ENCODE results near the gene POLR2A.
"Not testable (repeated sequence)": the region's sequence is repeated elsewhere in the genome, so short reads cannot be mapped to it uniquely, and the experiment has no call there.

The POLR2A gene

DNA sequence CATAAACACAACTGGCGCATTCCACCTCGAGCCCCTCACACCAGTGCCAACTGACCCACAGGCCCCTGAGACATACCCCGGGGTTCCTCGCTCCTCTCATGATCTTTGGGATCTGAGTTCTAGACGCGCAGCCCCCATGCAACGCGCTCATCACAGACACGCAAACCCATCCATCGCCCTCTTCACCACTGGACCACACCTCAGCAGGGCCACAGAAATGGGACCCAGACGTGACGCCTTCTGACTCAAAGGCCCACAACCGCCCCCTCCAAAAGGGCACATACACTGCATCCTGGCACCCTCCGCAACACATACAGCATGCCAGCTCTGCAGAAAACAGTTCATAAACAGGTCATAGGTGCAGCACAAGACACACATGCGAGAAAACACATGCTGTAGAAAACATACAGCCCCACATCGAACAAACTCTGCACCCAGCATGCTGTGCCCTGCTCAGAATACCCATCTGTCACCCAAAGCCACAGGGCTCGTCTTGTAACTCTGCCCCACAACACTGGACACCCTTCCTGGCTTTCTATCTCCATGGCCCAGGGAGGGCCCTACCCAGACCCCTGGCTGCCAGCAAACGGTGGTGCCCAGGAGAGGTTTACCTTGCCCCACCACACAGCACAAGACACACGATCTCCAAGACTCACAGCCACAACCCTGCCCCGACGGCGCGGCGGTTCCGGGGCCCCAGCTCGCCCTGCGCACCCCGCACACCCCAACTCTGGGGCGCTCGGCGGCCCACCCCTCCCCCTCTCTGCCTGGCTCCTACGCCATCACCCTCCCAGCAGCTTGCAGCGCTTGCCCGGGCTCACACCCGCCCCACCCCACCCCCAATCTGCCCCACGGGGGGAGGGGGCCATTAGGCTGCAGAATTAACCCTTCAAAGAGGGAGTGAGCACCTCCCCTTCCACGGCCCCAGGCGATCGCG lies 5.6 kb upstream of the POLR2A start:
- DNase-seq (ENCODE audit: low read depth) = peak; percentile 48

DNA sequence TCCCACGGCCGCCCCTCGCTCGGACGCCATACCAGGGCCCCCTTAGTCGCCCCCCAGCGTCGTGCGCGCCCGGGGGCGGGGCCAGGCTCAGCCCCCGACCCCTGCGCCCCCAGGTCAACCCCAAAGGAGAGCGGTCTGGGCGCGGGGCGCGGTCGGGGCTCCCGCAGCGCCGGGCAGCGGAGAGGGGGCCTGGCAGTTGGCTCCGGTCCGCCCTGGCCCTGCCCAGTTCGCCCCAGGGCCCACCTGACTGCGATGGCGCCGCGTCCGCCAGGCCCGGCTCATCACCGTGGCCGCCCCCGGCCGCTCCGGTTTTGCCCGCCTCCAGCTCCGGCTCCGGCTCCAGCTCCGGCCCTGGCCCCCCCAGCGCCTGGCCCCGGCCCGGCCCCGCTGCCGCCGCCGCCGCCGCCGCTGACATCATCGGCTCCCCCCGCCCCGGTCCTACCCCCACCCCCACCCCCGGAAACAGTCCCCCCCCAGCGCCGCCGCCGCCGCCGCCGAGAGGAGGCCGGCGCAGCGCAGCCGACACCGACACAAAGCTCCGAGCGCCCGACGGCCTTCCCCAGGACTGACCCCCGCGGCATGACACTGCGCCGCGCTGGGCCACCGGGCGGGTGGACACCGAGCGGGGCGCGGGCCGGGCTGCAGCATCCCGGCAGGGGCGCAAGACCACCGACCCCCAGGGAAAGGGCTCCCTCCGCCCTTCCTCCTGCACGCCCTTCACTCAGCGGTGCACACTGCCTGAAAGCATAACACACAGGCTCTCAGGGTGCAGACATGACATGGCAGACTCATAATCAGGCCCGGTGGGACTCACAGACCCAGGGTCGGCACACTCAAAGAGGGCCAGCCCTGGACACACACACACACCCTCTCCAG lies 4.7 kb upstream of the POLR2A start, which contains the start of gene ZBTB4:
TSS of gene ZBTB4 (minus strand) at position 419 of the 876 bp plus-strand sequence. CDS start 12,830 bp downstream, outside the sequence.
- DNase-seq (ENCODE audit: low read depth) = peak; percentile 58

DNA sequence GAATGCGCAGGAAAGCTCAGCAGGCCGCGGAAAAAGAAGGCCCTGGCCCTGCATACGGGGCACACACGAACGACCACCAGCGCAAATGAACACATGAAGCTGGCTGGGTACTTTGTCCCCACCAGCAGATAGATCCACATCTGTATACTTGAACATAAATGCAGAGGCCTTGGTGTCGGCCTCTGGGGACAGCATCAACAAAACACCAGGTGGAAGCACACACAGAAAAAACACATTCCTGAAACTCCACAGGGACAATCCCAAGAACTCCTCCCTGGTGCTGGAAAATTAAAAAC lies 4.1 kb upstream of the POLR2A start:
- no peak for DNase-seq (ENCODE audit: low read depth)

DNA sequence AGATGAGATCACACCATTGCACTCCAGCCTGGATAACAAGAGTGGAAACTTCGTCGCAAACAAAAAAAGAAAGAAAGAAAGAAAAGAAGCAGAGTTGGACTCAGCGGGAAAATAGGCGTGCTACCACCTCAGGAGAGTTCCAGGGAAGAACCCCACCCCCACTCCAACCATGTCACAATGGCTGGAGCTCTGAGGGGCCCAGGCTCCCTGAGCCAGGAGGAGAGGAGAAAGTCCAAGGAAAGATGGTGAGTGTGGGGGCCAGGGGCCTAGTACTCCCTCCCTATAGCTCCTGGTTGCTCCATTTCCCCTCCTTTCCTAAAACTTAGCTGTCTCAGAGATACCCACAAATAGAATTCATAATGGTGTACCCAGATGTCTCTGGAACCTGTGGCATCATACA lies 2.9 kb upstream of the POLR2A start, which contains the start of gene SLC35G6:
TSS of gene SLC35G6 (plus strand) at position 172 of the 400 bp plus-strand sequence. CDS start at position 243, 71 bp downstream.
- DNase-seq (ENCODE audit: low read depth) = not testable (repeated sequence)

DNA sequence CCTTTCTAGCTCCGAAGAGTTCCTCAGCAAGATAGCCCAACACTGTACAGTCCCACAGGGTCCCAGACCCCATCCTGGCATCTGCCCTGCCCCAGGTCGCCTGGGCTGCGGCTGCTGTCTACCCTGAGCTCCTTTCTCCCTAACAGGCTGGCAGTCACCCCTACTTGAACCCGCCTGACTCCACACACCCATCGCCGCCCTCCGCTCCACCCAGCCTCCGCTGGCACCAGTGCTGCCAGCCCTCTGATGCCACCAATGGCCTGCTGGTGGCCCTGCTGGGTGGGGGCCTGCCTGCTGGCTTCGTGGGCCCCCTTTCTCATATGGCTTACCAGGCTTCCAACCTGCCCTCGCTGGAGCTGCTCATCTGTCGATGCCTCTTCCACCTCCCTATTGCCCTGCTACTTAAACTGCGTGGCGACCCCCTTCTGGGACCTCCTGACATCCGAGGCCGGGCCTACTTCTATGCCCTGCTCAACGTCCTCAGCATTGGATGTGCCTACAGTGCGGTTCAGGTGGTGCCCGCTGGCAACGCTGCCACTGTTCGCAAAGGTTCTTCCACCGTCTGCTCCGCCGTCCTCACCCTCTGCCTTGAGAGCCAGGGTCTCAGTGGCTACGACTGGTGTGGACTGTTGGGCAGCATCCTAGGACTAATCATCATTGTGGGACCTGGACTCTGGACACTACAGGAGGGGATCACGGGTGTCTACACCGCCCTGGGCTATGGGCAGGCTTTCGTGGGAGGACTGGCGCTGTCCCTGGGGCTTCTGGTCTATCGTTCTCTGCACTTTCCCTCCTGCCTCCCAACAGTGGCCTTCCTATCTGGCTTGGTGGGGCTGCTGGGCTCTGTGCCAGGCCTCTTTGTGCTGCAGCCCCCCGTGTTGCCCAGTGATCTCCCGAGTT lies 2.1 kb upstream of the POLR2A start:
- not testable (repeated sequence) for DNase-seq (ENCODE audit: low read depth)

DNA sequence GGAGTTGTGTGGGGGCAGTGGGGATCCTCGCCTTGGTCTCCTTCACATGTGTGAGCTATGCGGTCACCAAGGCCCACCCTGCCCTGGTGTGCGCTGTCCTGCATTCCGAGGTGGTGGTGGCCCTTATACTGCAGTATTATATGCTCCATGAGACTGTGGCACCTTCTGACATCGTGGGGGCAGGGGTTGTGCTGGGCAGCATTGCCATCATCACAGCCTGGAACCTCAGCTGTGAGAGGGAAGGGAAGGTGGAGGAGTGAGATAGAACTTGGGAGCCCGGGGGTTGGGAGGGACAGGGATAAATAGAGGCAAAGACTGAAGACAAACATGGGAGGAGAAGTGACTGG lies 1.5 kb upstream of the POLR2A start:
- DNase-seq (ENCODE audit: low read depth) = not testable (repeated sequence)

DNA sequence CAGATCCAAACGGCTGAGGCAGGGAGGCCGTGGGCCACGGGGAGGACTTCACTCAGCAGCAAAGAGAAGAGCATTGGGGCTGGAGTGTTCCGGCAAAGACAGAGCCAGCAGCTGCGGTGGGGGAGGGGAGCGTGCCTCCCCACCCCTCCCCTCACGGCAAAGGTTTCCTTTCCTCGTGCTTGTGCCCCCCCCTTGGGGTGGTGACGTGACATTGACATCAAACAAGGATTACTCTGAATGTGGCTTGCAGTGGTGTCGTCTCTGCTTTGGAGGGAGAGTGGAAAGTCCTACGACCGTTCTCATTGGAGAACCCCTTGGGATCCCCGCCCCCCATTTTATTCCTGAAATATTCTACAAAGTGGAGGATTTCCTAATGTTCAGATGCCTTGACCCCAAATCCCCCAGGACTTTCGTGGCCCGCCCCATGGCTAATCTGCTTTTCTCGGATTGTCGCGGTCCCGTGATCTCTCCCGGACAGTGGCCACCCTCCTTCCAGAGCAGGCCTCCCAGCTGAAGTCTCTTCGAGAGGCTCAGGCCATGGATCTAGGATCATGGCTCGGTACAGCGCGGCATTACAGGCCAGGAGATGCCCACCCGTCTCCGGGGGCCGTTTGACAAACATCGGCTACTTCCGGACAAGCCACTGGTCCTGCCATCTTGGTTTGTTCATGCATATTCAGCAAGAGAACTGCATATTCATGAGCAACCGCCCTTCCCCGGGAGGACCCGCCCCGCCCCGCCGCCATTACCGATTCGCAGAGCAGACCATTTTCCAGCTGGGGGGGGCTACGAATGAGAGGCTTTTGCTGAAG lies 705 bp upstream of the POLR2A start:
- peak; percentile 82 for DNase-seq (ENCODE audit: low read depth)

DNA sequence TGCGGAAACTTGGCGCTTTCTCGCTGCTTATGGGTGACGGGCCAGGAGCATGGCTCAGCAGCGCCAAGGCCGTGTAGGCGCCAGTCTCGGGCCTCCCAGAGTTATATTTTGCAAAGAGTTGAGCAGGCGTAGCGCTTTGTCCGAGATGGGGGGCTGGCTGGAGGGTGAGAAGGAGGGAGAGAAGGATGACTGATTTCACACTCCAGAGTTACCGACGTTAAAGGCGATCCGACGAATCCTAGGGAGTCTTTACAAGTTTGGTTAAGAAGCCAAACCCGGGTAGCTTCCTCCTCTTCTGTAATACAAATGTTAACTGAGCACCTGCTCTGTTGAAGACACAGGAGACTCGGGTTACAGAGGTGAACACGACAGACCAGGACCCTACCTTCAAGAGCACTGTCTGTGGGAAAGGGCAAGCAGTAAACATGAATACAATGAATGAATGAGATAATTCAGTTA lies 782 bp downstream of the POLR2A start:
- no peak for DNase-seq (ENCODE audit: low read depth)

DNA sequence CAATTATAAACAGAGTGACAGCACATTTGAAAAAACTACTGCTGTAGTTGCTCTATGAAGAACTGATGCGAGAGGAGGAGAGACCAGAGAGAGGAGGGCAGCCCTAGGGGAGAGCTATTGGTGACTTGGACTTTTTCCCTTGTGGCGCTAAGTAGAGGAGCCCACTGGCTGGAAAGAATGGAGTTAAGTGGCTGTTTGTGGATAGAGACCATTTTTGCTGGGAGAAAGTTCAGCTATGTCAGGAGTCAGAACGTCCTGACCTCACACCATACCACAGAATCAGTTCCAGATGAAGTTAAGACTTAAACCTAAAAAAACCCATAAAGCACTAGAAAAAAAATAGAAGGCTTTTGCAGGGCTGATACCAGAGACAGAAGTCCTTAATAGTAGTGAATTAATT lies 2.0 kb downstream of the POLR2A start:
- no peak for DNase-seq (ENCODE audit: low read depth)

DNA sequence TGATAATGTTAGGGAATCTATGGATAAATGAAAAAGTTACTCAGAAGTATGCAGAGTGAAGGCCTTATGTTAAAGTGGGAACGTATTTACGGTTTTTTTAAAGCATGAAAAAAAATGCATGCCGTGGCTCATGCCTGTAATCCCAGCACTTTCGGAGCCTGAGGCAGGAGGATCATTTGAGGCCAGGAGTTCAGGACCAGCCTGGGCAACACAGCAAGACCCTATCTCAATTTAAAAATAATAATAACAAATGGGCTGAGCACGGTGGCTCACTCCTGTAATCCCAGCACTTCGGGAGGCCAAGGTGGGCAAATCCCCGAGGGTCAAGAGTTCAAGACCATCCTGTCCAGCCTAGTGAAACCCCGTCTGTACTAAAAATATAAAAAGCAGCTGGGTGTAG lies 6.0 kb downstream of the POLR2A start:
- DNase-seq (ENCODE audit: low read depth) = no peak

DNA sequence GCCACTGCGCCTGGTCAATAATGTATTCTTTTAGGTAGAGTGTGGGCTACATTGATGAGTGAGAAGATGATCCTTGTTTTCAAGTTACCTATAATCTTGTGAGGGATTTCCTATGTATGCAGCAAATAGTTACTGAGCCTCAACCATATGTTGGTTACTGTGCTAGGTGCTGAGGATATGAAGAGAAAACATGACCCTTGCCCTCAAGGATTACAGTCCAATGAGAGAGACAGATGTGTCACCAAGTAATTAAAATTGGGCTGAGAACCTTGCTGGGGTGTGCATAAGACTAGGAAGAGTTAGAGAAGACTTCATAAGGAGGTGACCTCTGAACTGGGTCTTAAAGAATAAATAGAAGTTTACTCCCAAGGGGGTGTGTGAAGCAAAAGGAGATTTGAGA lies 7.4 kb downstream of the POLR2A start:
- DNase-seq (ENCODE audit: low read depth) = no peak

DNA sequence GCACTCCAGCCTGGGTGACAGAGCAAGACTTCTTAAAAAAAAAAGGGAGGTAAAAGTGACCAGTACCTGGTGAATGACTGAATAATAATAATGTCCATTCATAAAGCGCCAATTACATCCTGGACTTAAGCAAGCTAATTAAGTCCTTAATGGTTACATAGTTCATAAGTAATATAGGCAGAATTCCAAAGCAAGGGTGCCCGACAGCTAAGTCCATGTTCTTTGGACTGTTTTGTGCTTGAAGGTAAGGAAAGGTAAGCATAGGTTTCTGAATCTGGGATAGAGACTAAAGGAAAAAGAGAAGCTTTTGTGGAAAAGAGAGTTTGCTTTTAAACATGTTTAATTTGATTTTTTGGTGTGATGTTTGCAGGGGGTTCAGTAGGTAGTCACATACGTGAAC lies 9.8 kb downstream of the POLR2A start:
- no peak for DNase-seq (ENCODE audit: low read depth)

DNA sequence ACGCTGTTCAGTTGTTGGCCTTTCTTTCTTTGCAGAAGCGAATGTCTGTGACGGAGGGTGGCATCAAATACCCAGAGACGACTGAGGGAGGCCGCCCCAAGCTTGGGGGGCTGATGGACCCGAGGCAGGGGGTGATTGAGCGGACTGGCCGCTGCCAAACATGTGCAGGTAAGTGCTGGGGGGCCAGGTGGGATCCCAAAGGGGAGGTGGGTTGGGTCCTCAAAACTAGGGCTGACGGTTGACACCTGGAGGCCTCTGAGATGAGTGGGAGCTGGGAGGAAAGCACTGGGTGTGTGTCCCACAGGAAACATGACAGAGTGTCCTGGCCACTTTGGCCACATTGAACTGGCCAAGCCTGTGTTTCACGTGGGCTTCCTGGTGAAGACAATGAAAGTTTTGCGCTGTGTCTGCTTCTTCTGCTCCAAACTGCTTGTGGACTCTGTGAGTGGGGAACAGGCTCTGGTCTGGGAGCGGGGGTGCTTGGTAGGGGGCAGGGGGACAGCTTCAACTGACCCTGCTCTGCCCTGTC lies 11.8 kb downstream of the POLR2A start:
- no peak for DNase-seq (ENCODE audit: low read depth)

DNA sequence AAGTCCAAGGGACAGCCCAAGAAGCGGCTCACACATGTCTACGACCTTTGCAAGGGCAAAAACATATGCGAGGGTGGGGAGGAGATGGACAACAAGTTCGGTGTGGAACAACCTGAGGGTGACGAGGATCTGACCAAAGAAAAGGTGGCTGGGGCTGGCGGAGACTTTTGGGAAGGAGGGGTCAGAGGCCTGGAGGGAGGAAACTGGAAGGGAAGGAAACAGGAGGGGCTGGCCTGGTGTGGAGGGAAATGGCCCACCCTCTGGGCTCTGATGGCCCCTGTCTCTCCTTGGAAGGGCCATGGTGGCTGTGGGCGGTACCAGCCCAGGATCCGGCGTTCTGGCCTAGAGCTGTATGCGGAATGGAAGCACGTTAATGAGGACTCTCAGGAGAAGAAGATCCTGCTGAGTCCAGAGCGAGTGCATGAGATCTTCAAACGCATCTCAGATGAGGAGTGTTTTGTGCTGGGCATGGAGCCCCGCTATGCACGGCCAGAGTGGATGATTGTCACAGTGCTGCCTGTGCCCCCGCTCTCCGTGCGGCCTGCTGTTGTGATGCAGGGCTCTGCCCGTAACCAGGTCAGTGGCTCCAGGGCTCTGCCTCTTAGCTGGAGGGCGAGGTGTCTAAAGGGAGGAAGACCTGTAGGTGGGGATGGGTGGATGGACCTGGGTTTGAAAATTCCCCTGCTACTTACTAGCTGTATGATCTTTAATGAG lies 12.5 kb downstream of the POLR2A start:
- DNase-seq (ENCODE audit: low read depth) = no peak

DNA sequence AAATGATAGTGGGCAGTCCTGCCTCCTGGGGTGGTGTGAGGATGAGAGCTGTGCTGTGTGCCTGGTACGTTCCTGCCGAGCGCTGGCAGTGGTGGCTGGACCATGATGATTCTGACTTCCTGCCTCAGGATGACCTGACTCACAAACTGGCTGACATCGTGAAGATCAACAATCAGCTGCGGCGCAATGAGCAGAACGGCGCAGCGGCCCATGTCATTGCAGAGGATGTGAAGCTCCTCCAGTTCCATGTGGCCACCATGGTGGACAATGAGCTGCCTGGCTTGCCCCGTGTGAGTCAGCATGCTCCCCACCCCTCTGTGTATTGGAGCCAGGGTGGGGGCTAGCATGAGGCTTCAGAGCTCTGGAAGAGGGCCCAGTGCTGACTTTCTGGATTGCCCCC lies 13.1 kb downstream of the POLR2A start:
- no peak for DNase-seq (ENCODE audit: low read depth)

DNA sequence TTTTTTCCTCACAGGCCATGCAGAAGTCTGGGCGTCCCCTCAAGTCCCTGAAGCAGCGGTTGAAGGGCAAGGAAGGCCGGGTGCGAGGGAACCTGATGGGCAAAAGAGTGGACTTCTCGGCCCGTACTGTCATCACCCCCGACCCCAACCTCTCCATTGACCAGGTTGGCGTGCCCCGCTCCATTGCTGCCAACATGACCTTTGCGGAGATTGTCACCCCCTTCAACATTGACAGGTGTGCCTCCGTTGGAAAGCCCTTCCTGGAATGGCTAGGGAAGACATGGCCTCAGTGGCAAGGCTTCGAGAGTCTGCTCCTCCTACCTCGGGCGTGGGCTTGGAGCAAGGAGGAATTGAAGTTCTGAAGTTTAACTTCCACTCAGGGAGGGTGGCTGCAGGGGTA lies 13.5 kb downstream of the POLR2A start:
- DNase-seq (ENCODE audit: low read depth) = no peak

DNA sequence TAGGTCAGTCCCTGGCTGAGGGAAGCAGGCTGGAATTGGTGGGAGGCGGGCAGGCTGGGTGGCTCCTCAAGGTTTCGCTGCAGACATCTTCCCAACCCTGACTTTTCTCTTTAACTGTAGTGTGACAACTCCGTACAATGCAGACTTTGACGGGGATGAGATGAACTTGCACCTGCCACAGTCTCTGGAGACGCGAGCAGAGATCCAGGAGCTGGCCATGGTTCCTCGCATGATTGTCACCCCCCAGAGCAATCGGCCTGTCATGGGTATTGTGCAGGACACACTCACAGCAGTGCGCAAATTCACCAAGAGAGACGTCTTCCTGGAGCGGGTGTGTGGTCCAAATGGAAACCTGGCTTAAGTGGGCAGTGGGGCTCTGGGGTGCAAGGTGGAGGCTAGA lies 15.0 kb downstream of the POLR2A start:
- no peak for DNase-seq (ENCODE audit: low read depth)

DNA sequence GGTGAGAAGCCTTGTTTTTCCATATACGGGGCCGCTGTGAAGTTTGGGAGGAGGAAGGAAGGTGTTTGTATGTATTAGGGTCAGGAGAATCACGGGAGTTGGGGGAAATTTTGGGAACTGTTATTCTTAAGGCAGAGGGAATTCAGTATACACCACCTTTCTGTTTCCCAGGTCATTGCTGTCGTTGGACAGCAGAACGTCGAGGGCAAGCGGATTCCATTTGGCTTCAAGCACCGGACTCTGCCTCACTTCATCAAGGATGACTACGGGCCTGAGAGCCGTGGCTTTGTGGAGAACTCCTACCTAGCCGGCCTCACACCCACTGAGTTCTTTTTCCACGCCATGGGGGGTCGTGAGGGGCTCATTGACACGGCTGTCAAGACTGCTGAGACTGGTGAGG lies 17.6 kb downstream of the POLR2A start:
- no peak for DNase-seq (ENCODE audit: low read depth)

DNA sequence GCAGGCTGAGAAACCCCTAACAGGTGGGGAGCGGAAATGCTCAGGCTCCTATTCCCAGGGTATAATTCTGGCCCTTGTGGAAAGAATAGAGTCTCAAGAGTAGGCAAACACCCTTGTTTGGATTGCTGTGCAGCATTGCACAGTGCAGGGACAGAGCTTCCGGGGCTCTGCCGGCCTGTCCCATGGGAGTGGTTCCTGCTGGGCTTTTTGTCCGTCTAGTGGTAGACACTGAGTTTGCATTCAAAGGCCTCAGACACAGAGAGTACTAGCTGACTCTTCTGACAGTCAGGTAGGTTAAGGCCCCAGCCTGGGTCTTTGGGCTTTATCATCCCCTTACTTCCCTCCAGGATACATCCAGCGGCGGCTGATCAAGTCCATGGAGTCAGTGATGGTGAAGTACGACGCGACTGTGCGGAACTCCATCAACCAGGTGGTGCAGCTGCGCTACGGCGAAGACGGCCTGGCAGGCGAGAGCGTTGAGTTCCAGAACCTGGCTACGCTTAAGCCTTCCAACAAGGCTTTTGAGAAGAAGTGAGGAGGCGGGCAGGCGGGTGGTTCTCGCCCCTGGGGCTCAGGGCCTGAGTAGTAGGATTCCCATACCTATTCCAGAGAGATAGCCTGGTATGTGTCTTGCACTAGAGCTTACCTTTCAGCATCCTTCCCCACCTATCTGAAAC lies 18.1 kb downstream of the POLR2A start:
- no peak for DNase-seq (ENCODE audit: low read depth)

DNA sequence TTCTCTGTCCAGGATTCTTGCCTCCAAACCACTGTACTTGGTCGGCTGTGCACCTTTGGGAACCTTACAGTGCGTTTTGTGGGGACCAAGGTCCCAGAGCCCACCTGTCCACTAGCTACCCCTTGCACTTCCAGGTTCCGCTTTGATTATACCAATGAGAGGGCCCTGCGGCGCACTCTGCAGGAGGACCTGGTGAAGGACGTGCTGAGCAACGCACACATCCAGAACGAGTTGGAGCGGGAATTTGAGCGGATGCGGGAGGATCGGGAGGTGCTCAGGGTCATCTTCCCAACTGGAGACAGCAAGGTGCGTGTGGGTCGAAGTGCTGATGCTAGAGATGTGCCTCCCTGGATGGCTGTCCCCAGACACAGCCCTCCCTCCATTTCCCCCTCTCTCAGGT lies 18.8 kb downstream of the POLR2A start:
- DNase-seq (ENCODE audit: low read depth) = no peak

Data from activated T-cell treated with anti-CD3 and anti-CD28 coated beads for 48 hours (primary cell).